ENCODE results near the gene MNDA.

MNDA gene

GRCh38 chr1:158836038-158836437, 4.9 kb downstream of the MNDA start:
- no peak for TF ChIP-seq GLIS3 (CRISPR knock-in tag; IDR thresholded peaks at IDR 0.05)
- TF ChIP-seq ZC3H10 (CRISPR knock-in tag; IDR thresholded peaks at IDR 0.05), result no peak
- no peak for TF ChIP-seq ARNTL (CRISPR knock-in tag; IDR thresholded peaks at IDR 0.05; ENCODE audit: borderline replicate concordance, low read depth)
- no peak for TF ChIP-seq BACH2 (CRISPR knock-in tag; IDR thresholded peaks at IDR 0.05; ENCODE audit: borderline replicate concordance)
- no peak for TF ChIP-seq CSRNP3 (CRISPR knock-in tag; IDR thresholded peaks at IDR 0.05)
- no peak for TF ChIP-seq PATZ1 (CRISPR knock-in tag; IDR thresholded peaks at IDR 0.05; ENCODE audit: borderline replicate concordance)
- TF ChIP-seq PPARA (CRISPR knock-in tag; IDR thresholded peaks at IDR 0.05; ENCODE audit: borderline replicate concordance), result no peak
- no peak for TF ChIP-seq POU6F1 (CRISPR knock-in tag; IDR thresholded peaks at IDR 0.05; ENCODE audit: borderline replicate concordance, low read depth)
- no peak for TF ChIP-seq ESRRG (CRISPR knock-in tag; IDR thresholded peaks at IDR 0.05)
- no peak for TF ChIP-seq TOX (CRISPR knock-in tag; IDR thresholded peaks at IDR 0.05; ENCODE audit: borderline replicate concordance)
- TF ChIP-seq TCF4 (CRISPR knock-in tag; IDR thresholded peaks at IDR 0.05; ENCODE audit: borderline replicate concordance), result no peak
- no peak for TF ChIP-seq SNAI2 (CRISPR knock-in tag; IDR thresholded peaks at IDR 0.05)
- TF ChIP-seq ZNF8 (CRISPR knock-in tag; IDR thresholded peaks at IDR 0.05), result no peak
- TF ChIP-seq CREB5 (CRISPR knock-in tag; IDR thresholded peaks at IDR 0.05; ENCODE audit: low read depth), result no peak
- no peak for TF ChIP-seq TSHZ2 (CRISPR knock-in tag; IDR thresholded peaks at IDR 0.05)
- TF ChIP-seq ISL1 (CRISPR knock-in tag; IDR thresholded peaks at IDR 0.05), result no peak
- no peak for TF ChIP-seq RARB (CRISPR knock-in tag; IDR thresholded peaks at IDR 0.05)
- no peak for TF ChIP-seq CSDC2 (CRISPR knock-in tag; IDR thresholded peaks at IDR 0.05)
- TF ChIP-seq ZFP30 (CRISPR knock-in tag; IDR thresholded peaks at IDR 0.05), result no peak
- ATAC-seq, result no peak

- ATAC-seq, result no peak
- TF ChIP-seq OSR1 (CRISPR knock-in tag; IDR thresholded peaks at IDR 0.05), result no peak
- no peak for TF ChIP-seq ZFP30 (CRISPR knock-in tag; IDR thresholded peaks at IDR 0.05)
- no peak for TF ChIP-seq CSRNP3 (CRISPR knock-in tag; IDR thresholded peaks at IDR 0.05)
- TF ChIP-seq TOX (CRISPR knock-in tag; IDR thresholded peaks at IDR 0.05; ENCODE audit: borderline replicate concordance), result no peak
- no peak for TF ChIP-seq PPARA (CRISPR knock-in tag; IDR thresholded peaks at IDR 0.05; ENCODE audit: borderline replicate concordance)
- TF ChIP-seq PATZ1 (CRISPR knock-in tag; IDR thresholded peaks at IDR 0.05; ENCODE audit: borderline replicate concordance), result no peak
- TF ChIP-seq TCF4 (CRISPR knock-in tag; IDR thresholded peaks at IDR 0.05; ENCODE audit: borderline replicate concordance), result no peak
- no peak for TF ChIP-seq SNAI2 (CRISPR knock-in tag; IDR thresholded peaks at IDR 0.05)
- TF ChIP-seq ARNTL (CRISPR knock-in tag; IDR thresholded peaks at IDR 0.05; ENCODE audit: borderline replicate concordance, low read depth), result no peak
- TF ChIP-seq TSHZ2 (CRISPR knock-in tag; IDR thresholded peaks at IDR 0.05), result no peak
- no peak for TF ChIP-seq CREB5 (CRISPR knock-in tag; IDR thresholded peaks at IDR 0.05; ENCODE audit: low read depth)
- no peak for TF ChIP-seq BACH2 (CRISPR knock-in tag; IDR thresholded peaks at IDR 0.05; ENCODE audit: borderline replicate concordance)
- no peak for TF ChIP-seq ISL1 (CRISPR knock-in tag; IDR thresholded peaks at IDR 0.05)
- TF ChIP-seq ZFP3 (CRISPR knock-in tag; IDR thresholded peaks at IDR 0.05), result no peak
Observed at GRCh38 chr1:158838660-158839059, 7.5 kb downstream of the MNDA start.
